Transverse colon (tissue), 3 donors: ENCODE data around the gene AQP6.

ENCODE experiments used
- EP300 ChIP-seq: sonication (generic); formaldehyde crosslinking; IDR thresholded peaks from one replicate; pipeline ENCODE4 v1.6.1; 2017; ENCODE audit warnings: antibody characterized with exemption, low read depth
- POLR2AphosphoS5 ChIP-seq, 3 donors: sonication (generic); formaldehyde crosslinking; IDR thresholded peaks; one replicate each; pipeline ENCODE4 v1.6.1; 2016; ENCODE audit warnings: antibody characterized with exemption in 3 of 3

- TF ChIP-seq EP300 (no peak), POLR2AphosphoS5 (IDR thresholded peaks at IDR 0.05) (no peak)
Observed at GRCh38 chr12:49953151-49953550, 19.6 kb upstream of the AQP6 start.
